GM20000 (cell line): Measurements from ENCODE around the gene COX4I1.
A peak's percentile ranks its signal among the peaks of the same experiment; 100 is the strongest.
"Not testable (repeated sequence)": the region's sequence is repeated elsewhere in the genome, so short reads cannot be mapped to it uniquely, and the experiment has no call there.

Experiments used
- DNase-seq: peaks from one replicate; pipeline ENCODE4 v3.0.0; 2012; ENCODE audit warnings: low spot score
- CTCF ChIP-seq: IDR thresholded peaks from 2 replicates; pipeline ENCODE4 v1.5.1; 2012; ENCODE audit warnings: mild to moderate bottlenecking, control low read depth; ENCODE audit errors: extremely low read depth, missing control alignments

COX4I1 gene

GRCh38 chr16:85798901-85799496 is 496 bp upstream of the COX4I1 start:
- no peak for TF ChIP-seq CTCF
- peak; percentile 68 for DNase-seq

- DNase-seq, result peak; percentile 41
- TF ChIP-seq CTCF, result no peak
Observed at GRCh38 chr16:85800321-85800669, 800 bp downstream of the COX4I1 start.

- TF ChIP-seq CTCF, result no peak
- DNase-seq, result no peak
Observed at GRCh38 chr16:85803570-85803969, 4.1 kb downstream of the COX4I1 start.

DNA sequence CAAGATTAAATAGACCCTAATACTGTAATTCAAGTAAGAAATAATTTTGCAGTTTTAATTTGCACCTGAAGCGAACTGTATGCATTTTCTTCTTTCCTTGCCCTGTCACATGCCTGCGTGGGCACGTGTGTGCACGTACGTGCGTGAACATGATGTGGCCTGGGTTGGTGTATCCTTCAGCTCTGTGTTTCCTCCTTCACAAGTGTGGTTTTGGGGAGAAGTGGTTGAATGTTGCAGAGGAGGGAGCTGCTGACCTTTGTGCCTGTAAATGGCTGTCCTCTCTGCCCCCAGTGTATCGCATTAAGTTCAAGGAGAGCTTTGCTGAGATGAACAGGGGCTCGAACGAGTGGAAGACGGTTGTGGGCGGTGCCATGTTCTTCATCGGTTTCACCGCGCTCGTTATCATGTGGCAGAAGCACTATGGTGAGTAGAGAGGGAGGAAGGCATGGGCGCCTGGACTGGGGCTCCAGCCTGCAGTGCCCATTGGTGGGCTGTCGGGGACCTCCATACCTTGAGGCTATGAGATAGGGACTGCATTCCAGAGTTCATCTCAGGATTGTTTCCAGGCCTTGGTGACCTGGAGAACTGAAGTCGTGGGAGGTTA is 6.0 kb downstream of the COX4I1 start:
- TF ChIP-seq CTCF, result no peak
- DNase-seq, result no peak

DNA sequence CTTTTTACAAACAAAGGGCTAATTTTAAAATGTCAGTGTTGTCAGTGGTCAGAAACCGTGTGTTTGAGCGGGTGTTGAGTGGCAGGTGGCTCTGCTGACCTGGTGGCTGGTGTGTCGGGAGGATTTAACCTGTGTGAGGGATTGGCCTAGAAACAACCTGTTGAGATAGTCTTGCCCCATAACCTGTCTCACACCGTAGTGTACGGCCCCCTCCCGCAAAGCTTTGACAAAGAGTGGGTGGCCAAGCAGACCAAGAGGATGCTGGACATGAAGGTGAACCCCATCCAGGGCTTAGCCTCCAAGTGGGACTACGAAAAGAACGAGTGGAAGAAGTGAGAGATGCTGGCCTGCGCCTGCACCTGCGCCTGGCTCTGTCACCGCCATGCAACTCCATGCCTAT is 7.0 kb downstream of the COX4I1 start:
- no peak for DNase-seq
- no peak for TF ChIP-seq CTCF

DNA sequence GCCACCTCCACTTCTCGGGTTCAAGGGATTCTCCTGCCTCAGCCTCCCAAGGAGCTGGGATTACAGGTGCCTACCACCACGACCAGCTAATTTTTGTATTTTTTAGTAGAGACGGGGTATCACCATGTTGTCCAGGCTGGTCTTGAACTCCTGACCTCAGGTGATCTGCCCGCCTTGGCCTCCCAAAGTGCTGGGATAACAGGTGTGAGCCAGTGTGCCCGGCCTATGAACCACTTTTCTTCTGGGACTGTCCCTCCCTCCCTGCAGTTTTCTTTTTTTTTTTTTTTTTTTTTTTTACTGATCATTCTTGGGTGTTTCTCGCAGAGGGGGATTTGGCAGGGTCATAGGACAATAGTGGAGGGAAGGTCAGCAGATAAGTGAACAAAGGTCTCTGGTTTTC is 7.8 kb downstream of the COX4I1 start:
- not testable (repeated sequence) for DNase-seq

GRCh38 chr16:85808104-85808503 is 8.6 kb downstream of the COX4I1 start:
- not testable (repeated sequence) for DNase-seq

- no peak for DNase-seq
- TF ChIP-seq CTCF, result no peak
Observed at GRCh38 chr16:85808926-85809325, 9.4 kb downstream of the COX4I1 start.
